ENCODE data around the gene RAD21L1. TPM values are rescaled to one million over a fixed set of nuclear protein-coding genes. Genes with fewer than 3 reads are reported as not detected.
A peak's percentile ranks its signal among the peaks of the same experiment; 100 is the strongest.

The RAD21L1 gene
- total RNA-seq, 3 donors from 2014 or later = not detected

- intact Hi-C loops (cut with DNase I, micrococcal nuclease) = no loop called here
- no peak for ATAC-seq
Observed at GRCh38 chr20:1296922-1297321, 71.1 kb downstream of the RAD21L1 start.

DNA sequence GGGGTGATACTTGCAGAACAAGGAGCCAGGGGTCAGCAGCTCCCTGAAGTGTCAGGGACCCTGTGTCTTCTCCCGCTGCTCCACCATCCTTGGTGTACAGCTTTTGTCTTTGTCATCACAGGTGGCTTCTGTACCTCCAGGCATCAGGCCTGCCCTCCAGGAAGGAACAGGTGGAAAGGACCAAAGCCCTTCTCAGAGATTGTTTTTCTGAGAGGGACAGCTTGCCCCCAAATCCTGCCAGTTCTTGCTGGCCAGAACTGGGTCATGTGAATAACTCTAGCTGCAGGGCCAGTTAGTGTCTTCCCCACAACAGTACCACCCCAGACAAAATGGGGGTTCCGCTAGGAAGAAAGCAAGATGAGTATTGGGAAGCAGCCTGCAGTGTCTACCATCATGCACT, 71.6 kb downstream of the RAD21L1 start:
- intact Hi-C loops (cut with DNase I, micrococcal nuclease) = no loop called here
- no peak for ATAC-seq
- H3K4me1 ChIP-seq (ENCODE audit: low read depth) = no peaks in the 10 kb centered on the region
- no peak for TF ChIP-seq CTCF (IDR thresholded peaks at IDR 0.05)
- H3K36me3 ChIP-seq (ENCODE audit: low read depth) = no peaks in the 10 kb centered on the region
- H3K4me3 ChIP-seq = no peak overlapping the region
- DNase-seq = no peak
- H3K9me3 ChIP-seq = no peaks in the 10 kb centered on the region

More at GRCh38 chr20:1296922-1297321, 71.1 kb downstream of the RAD21L1 start:
- H3K9me3 ChIP-seq = no peaks in the 10 kb centered on the region
- no peaks in the 10 kb centered on the region for H3K4me1 ChIP-seq (ENCODE audit: low read depth)
- no peaks in the 10 kb centered on the region for H3K36me3 ChIP-seq (ENCODE audit: low read depth)
- DNase-seq = no peak
- no peak overlapping the region for H3K4me3 ChIP-seq
- no peak for TF ChIP-seq CTCF (IDR thresholded peaks at IDR 0.05)

- no peak for TF ChIP-seq CTCF (IDR thresholded peaks at IDR 0.05)
- Histone ChIP-seq H3K4me1 (ENCODE audit: low read depth) (no peaks in the 10 kb centered on the region), H3K36me3 (ENCODE audit: low read depth) (no peaks in the 10 kb centered on the region), H3K9me3 (no peaks in the 10 kb centered on the region), H3K4me3 (no peak overlapping the region)
- DNase-seq (no peak), ATAC-seq (no peak)
- intact Hi-C loops (cut with DNase I, micrococcal nuclease) = no loop called here
Observed at GRCh38 chr20:1298166-1298565, 72.3 kb downstream of the RAD21L1 start.

- H3K4me3 ChIP-seq = no peak overlapping the region
- DNase-seq (no peak), ATAC-seq (no peak)
Observed at GRCh38 chr20:1298888-1299511, 73.2 kb downstream of the RAD21L1 start.

DNA sequence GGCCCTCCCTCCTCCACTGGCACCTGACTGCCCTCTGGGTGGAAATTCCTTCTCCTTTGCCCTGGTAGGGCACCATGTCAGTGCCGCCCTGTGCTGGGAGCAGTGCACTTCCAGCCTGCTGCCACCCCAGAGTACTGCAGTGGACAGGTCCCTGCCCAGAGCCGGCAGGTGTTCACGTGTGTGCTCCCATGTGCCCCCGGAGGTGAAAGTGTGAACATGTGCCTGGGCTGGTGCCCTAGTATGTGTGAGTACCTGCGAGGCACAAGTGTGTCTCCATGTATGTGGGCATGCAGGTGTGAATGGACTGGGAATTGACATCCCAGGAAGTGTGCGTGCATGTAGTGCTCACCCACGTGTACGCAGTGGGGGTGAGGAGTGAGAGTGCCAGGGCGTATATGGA, 73.7 kb downstream of the RAD21L1 start:
- no peak for TF ChIP-seq CTCF (IDR thresholded peaks at IDR 0.05)
- Histone ChIP-seq H3K36me3 (ENCODE audit: low read depth) (no peaks in the 10 kb centered on the region), H3K4me3 (no peak overlapping the region), H3K9me3 (no peaks in the 10 kb centered on the region), H3K4me1 (ENCODE audit: low read depth) (no peaks in the 10 kb centered on the region)
- DNase-seq (peak in 2 of 3 donors; percentile 36 to 59), ATAC-seq (peak; percentile 75)
- intact Hi-C loops (cut with DNase I, micrococcal nuclease) = no loop called here

More at GRCh38 chr20:1298888-1299511, 73.2 kb downstream of the RAD21L1 start:
- intact Hi-C loops (cut with DNase I, micrococcal nuclease) = no loop called here
- Histone ChIP-seq H3K36me3 (ENCODE audit: low read depth) (no peaks in the 10 kb centered on the region), H3K4me1 (ENCODE audit: low read depth) (no peaks in the 10 kb centered on the region), H3K9me3 (no peaks in the 10 kb centered on the region)
- no peak for TF ChIP-seq CTCF (IDR thresholded peaks at IDR 0.05)

All from mucosa of descending colon (tissue), 3 donors.